Liver (tissue), 9 donors: Measurements from ENCODE around the gene WDR86. TPM values are rescaled to one million over a fixed set of nuclear protein-coding genes. Genes with fewer than 3 reads are reported as not detected.

ENCODE experiments used
- DNase-seq: peaks from one replicate; pipeline ENCODE4 v3.0.0-alpha.2; 2017; ENCODE audit warnings: low spot score
- H3K27ac ChIP-seq, 2 donors: one replicate each; pipeline ENCODE4 v1.7.0; 2013; ENCODE audit warnings: inconsistent platforms in 2 of 2, low read length in 2 of 2, control low read depth in 1 of 2, low read depth in 1 of 2, mild to moderate bottlenecking in 1 of 2
- H3K27me3 ChIP-seq, 4 donors: one replicate each; pipeline versions ENCODE4 v1.6.1 to v1.7.0; 2013; ENCODE audit warnings: low read length in 3 of 4, inconsistent platforms in 1 of 4, mild to moderate bottlenecking in 1 of 4, moderate library complexity in 1 of 4; ENCODE audit not compliant: control insufficient read depth in 4 of 4, insufficient read depth in 4 of 4
- H3K36me3 ChIP-seq, 4 donors: one replicate each; pipeline versions ENCODE4 v1.6.1 to v1.7.0; 2013; ENCODE audit warnings: low read length in 3 of 4, mild to moderate bottlenecking in 3 of 4, low read depth in 1 of 4, moderate library complexity in 1 of 4; ENCODE audit not compliant: control insufficient read depth in 4 of 4, insufficient read depth in 3 of 4
- H3K4me1 ChIP-seq, 4 donors: one replicate each; pipeline versions ENCODE4 v1.6.1 to v1.7.0; 2013; ENCODE audit warnings: low read length in 3 of 4, mild to moderate bottlenecking in 3 of 4, moderate library complexity in 1 of 4; ENCODE audit not compliant: control insufficient read depth in 4 of 4, insufficient read depth in 4 of 4
- H3K4me3 ChIP-seq, 3 donors: one replicate each; pipeline versions ENCODE4 v1.6.1 to v1.7.0; 2013; ENCODE audit warnings: low read length in 3 of 3, control low read depth in 1 of 3, low read depth in 1 of 3, mild to moderate bottlenecking in 1 of 3
- H3K9ac ChIP-seq, 2 donors: one replicate each; pipeline ENCODE4 v1.7.0; 2013; ENCODE audit warnings: low read length in 2 of 2, mild to moderate bottlenecking in 2 of 2, moderate library complexity in 2 of 2, control low read depth in 1 of 2, low read depth in 1 of 2
- H3K9me3 ChIP-seq, 4 donors: one replicate each; pipeline versions ENCODE4 v1.6.1 to v1.7.0; 2013; ENCODE audit warnings: low read length in 3 of 4; ENCODE audit not compliant: control insufficient read depth in 4 of 4
- ATF3 ChIP-seq: IDR thresholded peaks from 2 replicates; pipeline ENCODE4 v1.6.1; 2016; ENCODE audit warnings: antibody characterized with exemption
- CTCF ChIP-seq: fragments of 150-350 bp; IDR thresholded peaks from 2 replicates; pipeline ENCODE4 v1.5.1; 2017; ENCODE audit warnings: improper control_type of control experiment, low read depth, low read length; ENCODE audit not compliant: missing input control
- EGR1 ChIP-seq, 2 donors: IDR thresholded peaks; 2 replicates each; pipeline ENCODE4 v1.6.1; 2016 to 2018; ENCODE audit warnings: antibody characterized with exemption in 2 of 2, low read depth in 2 of 2
- FOXA1 ChIP-seq: IDR thresholded peaks from 2 replicates; pipeline ENCODE4 v1.6.1; 2016; ENCODE audit warnings: antibody characterized with exemption
- FOXA2 ChIP-seq: IDR thresholded peaks from 2 replicates; pipeline ENCODE4 v1.6.1; 2016; ENCODE audit warnings: antibody characterized with exemption
- GABPA ChIP-seq, 2 donors: IDR thresholded peaks in 1 of 2; conservative IDR thresholded peaks in 1 of 2; 2 replicates each; pipeline ENCODE4 v1.6.1; 2016; ENCODE audit warnings: antibody characterized with exemption in 2 of 2, mild to moderate bottlenecking in 1 of 2, moderate library complexity in 1 of 2
- HNF4A ChIP-seq, 2 donors: conservative IDR thresholded peaks; 2 replicates each; pipeline ENCODE4 v1.6.1; 2016; ENCODE audit warnings: antibody characterized with exemption in 2 of 2, mild to moderate bottlenecking in 2 of 2
- HNF4G ChIP-seq: IDR thresholded peaks from 2 replicates; pipeline ENCODE4 v1.6.1; 2016; ENCODE audit warnings: antibody characterized with exemption
- JUND ChIP-seq, 2 donors: IDR thresholded peaks; 2 replicates each; pipeline ENCODE4 v1.6.1; 2016; ENCODE audit warnings: antibody characterized with exemption in 2 of 2
- MAX ChIP-seq: IDR thresholded peaks from 2 replicates; pipeline ENCODE4 v1.6.1; 2016; ENCODE audit warnings: antibody characterized with exemption
- NR2F2 ChIP-seq: IDR thresholded peaks from 2 replicates; pipeline ENCODE4 v1.6.1; 2016; ENCODE audit warnings: antibody characterized with exemption
- RAD21 ChIP-seq, 2 donors: IDR thresholded peaks; 2 replicates each; pipeline ENCODE4 v1.6.1; 2016; ENCODE audit warnings: antibody characterized with exemption in 2 of 2, mild to moderate bottlenecking in 2 of 2
- REST ChIP-seq: IDR thresholded peaks from 2 replicates; pipeline ENCODE4 v1.6.1; 2016; ENCODE audit warnings: antibody characterized with exemption, mild to moderate bottlenecking
- RXRA ChIP-seq, 2 donors: IDR thresholded peaks; 2 replicates each; pipeline ENCODE4 v1.6.1; 2017 to 2018; ENCODE audit warnings: antibody characterized with exemption in 2 of 2, mild to moderate bottlenecking in 1 of 2
- SP1 ChIP-seq: IDR thresholded peaks from 2 replicates; pipeline ENCODE4 v1.6.1; 2018; ENCODE audit warnings: antibody characterized with exemption, mild to moderate bottlenecking
- TAF1 ChIP-seq: conservative IDR thresholded peaks from 2 replicates; pipeline ENCODE4 v1.6.1; 2016; ENCODE audit warnings: antibody characterized with exemption, mild to moderate bottlenecking
- YY1 ChIP-seq: IDR thresholded peaks from 2 replicates; pipeline ENCODE4 v1.6.1; 2016; ENCODE audit warnings: antibody characterized with exemption, mild to moderate bottlenecking
- ZBTB33 ChIP-seq: IDR thresholded peaks from 2 replicates; pipeline ENCODE4 v1.6.1; 2016; ENCODE audit warnings: antibody characterized with exemption
- WGBS: extraction: QIAGEN DNeasy Blood & Tissue Kit; methylation state at CpG from one replicate; pipeline ENCODE4 v1.1.7; 2013; 5-methylcytosine and 5-hydroxymethylcytosine counted together
- polyA plus RNA-seq, 2 donors: library from polyadenylated mRNA; stranded (reverse) in 1 of 2; unstranded in 1 of 2; fragments of 200-250 nt in 1 of 2; fragments of >200 nt in 1 of 2; fragmentation: Nextera tagmentation in 1 of 2; extraction: Ambion mirVana in 1 of 2; gene quantifications; one replicate each; pipeline versions ENCODE4 v1.2.1 to v1.2.3, GENCODE V29; 2013 to 2015
- total RNA-seq, 2 donors: library from RNA; depleted of rRNA; stranded (reverse); fragments of >200 nt; gene quantifications; one replicate each; pipeline ENCODE4 v1.2.3, GENCODE V29; 2014
- donor health status: healthy.
- donor health status: healthy.
- donor health status: healthy.
- donor health status: healthy.
- donor health status: healthy.

The WDR86 gene
- total and polyA plus RNA-seq, 4 donors = 0.35 to 4.9 (median 0.77) TPM

GRCh38 chr7:151437866-151438516 lies 28.2 kb upstream of the WDR86 start:
- Histone ChIP-seq H3K36me3 (no peaks in the 10 kb centered on the region), H3K9ac (no peak overlapping the region), H3K9me3 (no peaks in the 10 kb centered on the region), H3K4me3 (no peak overlapping the region), H3K27me3 (no peaks in the 10 kb centered on the region), H3K27ac (no peak overlapping the region), H3K4me1 (peaks cover 0 to 5% (median under 1%) of the 10 kb centered on the region in 4 donors)
- WGBS = 88% methylated on average over 23 of the region's 23 CpGs
- TF ChIP-seq TAF1 (no peak), REST (no peak), RAD21 (IDR thresholded peaks at IDR 0.05) (no peak), EGR1 (IDR thresholded peaks at IDR 0.05; ENCODE audit: low read depth in 2 of 2) (no peak), SP1 (no peak), HNF4A (conservative IDR thresholded peaks at IDR 0.05) (no peak), FOXA2 (no peak), YY1 (no peak), GABPA (IDR thresholded peaks at IDR 0.05 in 1 of 2, conservative IDR thresholded peaks at IDR 0.05 in 1 of 2) (no peak), ATF3 (no peak), HNF4G (no peak), FOXA1 (no peak), ZBTB33 (no peak), CTCF (no peak), RXRA (IDR thresholded peaks at IDR 0.05) (no peak), MAX (no peak), NR2F2 (no peak), JUND (IDR thresholded peaks at IDR 0.05) (no peak)
- DNase-seq = no peak
